ENCODE results near the gene TENM3. TPM values are rescaled to one million over a fixed set of nuclear protein-coding genes. Genes with fewer than 3 reads are reported as not detected.

TENM3 gene
- total and polyA plus RNA-seq, 2 donors (not counting 3 experiments of a cell fraction or from before 2014, with no cell fraction given): 3.2 to 6.2 TPM

DNA sequence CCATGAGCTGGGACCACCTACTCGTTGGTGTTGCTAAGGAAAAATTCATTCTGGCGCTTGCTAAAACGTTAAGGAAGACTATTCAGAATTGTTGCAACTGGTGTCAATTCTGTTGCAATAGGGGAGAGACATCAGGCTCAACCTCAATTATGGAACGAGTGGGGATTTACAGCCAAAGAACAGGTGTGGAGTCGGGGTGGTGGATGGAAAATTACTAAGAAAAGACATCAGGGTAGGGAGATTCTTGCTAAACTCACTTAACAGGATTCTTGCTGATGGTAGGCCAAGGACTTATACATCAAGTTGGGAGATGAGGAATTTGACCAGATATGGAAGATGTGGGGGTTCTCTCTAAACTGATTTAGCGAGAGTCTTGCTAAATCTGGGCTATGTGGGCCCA lies 139.7 kb downstream of the TENM3 start:
- POLR2A ChIA-PET: no interaction called here
- dilution Hi-C loops (cut with MboI; ENCODE audit: extremely low pct_ligation_motif_present, low sequenced_read_pairs): no loop called here
- Histone ChIP-seq H3K9ac (replicated peaks; ENCODE audit: extremely low read depth, insufficient read depth, low read length) (no peak overlapping the region), H2AFZ (ENCODE audit: low read depth, low read length) (no peak overlapping the region), H3K4me3 (replicated peaks in 1 of 3; ENCODE audit: insufficient read depth in 1 of 3, low read depth in 1 of 3, low read length in 3 of 3) (no peak overlapping the region), H3K79me2 (ENCODE audit: control insufficient read depth, insufficient read depth, low read length) (no peaks in the 10 kb centered on the region), H3K27me3 (ENCODE audit: control insufficient read depth in 2 of 2, insufficient read depth in 2 of 2, low read length in 2 of 2) (no peaks in the 10 kb centered on the region), H3K9me1 (replicated peaks; ENCODE audit: control insufficient read depth, extremely low read depth, insufficient read depth, low read length) (no peaks in the 10 kb centered on the region), H3K9me3 (replicated peaks; ENCODE audit: control insufficient read depth, insufficient read depth, low read length) (no peaks in the 10 kb centered on the region), H3K36me3 (ENCODE audit: control insufficient read depth in 2 of 2, extremely low read depth in 1 of 2, insufficient read depth in 2 of 2, low read length in 2 of 2) (no peaks in the 10 kb centered on the region), H4K20me1 (replicated peaks; ENCODE audit: control insufficient read depth, extremely low read depth, insufficient read depth, low read length) (no peaks in the 10 kb centered on the region), H3K27ac (ENCODE audit: insufficient read depth, low read depth, low read length) (no peak overlapping the region), H3K4me1 (ENCODE audit: control insufficient read depth, extremely low read depth, insufficient read depth, low read length) (no peaks in the 10 kb centered on the region), H3K4me2 (ENCODE audit: insufficient read depth, low read length) (no peak overlapping the region)
- TF ChIP-seq FOS (IDR thresholded peaks at IDR 0.05; ENCODE audit: borderline replicate concordance, insufficient read depth, low read length) (no peak), JUN (IDR thresholded peaks at IDR 0.05; ENCODE audit: borderline replicate concordance, insufficient read depth, insufficient read length, low read depth) (no peak), MYC (IDR thresholded peaks at IDR 0.05; ENCODE audit: low read depth, low read length) (no peak), POLR2A (IDR thresholded peaks at IDR 0.05; ENCODE audit: low read depth, low read length) (no peak)
- TF ChIP-seq, protein P1, sequence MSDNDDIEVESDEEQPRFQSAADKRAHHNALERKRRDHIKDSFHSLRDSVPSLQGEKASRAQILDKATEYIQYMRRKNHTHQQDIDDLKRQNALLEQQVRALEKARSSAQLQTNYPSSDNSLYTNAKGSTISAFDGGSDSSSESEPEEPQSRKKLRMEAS (IDR thresholded peaks at IDR 0.05; ENCODE audit: insufficient read depth, insufficient read length): no peak
- DNase-seq (ENCODE audit: low read depth, low spot score) (no peak), FAIRE-seq (no peak)
- intact Hi-C loops (cut with micrococcal nuclease): no loop called here
- CTCF ChIA-PET: no interaction called here
- BruUV-seq (replicated peaks): no TSS peak

- no peak overlapping the region for H3K4me2 ChIP-seq (ENCODE audit: insufficient read depth, low read length)
- no peaks in the 10 kb centered on the region for H3K9me1 ChIP-seq (replicated peaks; ENCODE audit: control insufficient read depth, extremely low read depth, insufficient read depth, low read length)
- TF ChIP-seq MYC (IDR thresholded peaks at IDR 0.05; ENCODE audit: low read depth, low read length) (no peak), GATA2 (IDR thresholded peaks at IDR 0.05; ENCODE audit: insufficient read depth, insufficient read length, low read depth, low read length) (no peak), JUN (IDR thresholded peaks at IDR 0.05; ENCODE audit: borderline replicate concordance, insufficient read depth, insufficient read length, low read depth) (no peak), FOS (IDR thresholded peaks at IDR 0.05; ENCODE audit: borderline replicate concordance, insufficient read depth, low read length) (no peak), POLR2A (IDR thresholded peaks at IDR 0.05; ENCODE audit: low read depth, low read length) (no peak), POLR2AphosphoS5 (IDR thresholded peaks at IDR 0.05; ENCODE audit: insufficient read depth, low read depth, low read length) (no peak), EZH2 (IDR thresholded peaks at IDR 0.05; ENCODE audit: borderline replicate concordance, low read depth, low read length, severe bottlenecking) (no peak)
- TF ChIP-seq, protein P2, sequence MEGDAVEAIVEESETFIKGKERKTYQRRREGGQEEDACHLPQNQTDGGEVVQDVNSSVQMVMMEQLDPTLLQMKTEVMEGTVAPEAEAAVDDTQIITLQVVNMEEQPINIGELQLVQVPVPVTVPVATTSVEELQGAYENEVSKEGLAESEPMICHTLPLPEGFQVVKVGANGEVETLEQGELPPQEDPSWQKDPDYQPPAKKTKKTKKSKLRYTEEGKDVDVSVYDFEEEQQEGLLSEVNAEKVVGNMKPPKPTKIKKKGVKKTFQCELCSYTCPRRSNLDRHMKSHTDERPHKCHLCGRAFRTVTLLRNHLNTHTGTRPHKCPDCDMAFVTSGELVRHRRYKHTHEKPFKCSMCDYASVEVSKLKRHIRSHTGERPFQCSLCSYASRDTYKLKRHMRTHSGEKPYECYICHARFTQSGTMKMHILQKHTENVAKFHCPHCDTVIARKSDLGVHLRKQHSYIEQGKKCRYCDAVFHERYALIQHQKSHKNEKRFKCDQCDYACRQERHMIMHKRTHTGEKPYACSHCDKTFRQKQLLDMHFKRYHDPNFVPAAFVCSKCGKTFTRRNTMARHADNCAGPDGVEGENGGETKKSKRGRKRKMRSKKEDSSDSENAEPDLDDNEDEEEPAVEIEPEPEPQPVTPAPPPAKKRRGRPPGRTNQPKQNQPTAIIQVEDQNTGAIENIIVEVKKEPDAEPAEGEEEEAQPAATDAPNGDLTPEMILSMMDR (IDR thresholded peaks at IDR 0.05; ENCODE audit: extremely low read depth in 1 of 2, insufficient read depth in 1 of 2, low read depth in 1 of 2, low read length in 2 of 2): no peak
- TF ChIP-seq, protein P1 (IDR thresholded peaks at IDR 0.05; ENCODE audit: insufficient read depth, insufficient read length): no peak
- H3K9ac ChIP-seq (replicated peaks; ENCODE audit: extremely low read depth, insufficient read depth, low read length): no peak overlapping the region
- H3K79me2 ChIP-seq (ENCODE audit: control insufficient read depth, insufficient read depth, low read length): no peaks in the 10 kb centered on the region
- FAIRE-seq (no peak), DNase-seq (ENCODE audit: low read depth, low spot score) (no peak)
- no peaks in the 10 kb centered on the region for H3K36me3 ChIP-seq (ENCODE audit: control insufficient read depth in 2 of 2, extremely low read depth in 1 of 2, insufficient read depth in 2 of 2, low read length in 2 of 2)
- ChIA-PET POLR2A (no interaction called here), CTCF (no interaction called here)
- intact Hi-C loops (cut with micrococcal nuclease): no loop called here
- BruUV-seq (replicated peaks): no TSS peak
- H4K20me1 ChIP-seq (replicated peaks; ENCODE audit: control insufficient read depth, extremely low read depth, insufficient read depth, low read length): no peaks in the 10 kb centered on the region
- H3K9me3 ChIP-seq (replicated peaks; ENCODE audit: control insufficient read depth, insufficient read depth, low read length): no peaks in the 10 kb centered on the region
- no peak overlapping the region for H3K4me3 ChIP-seq (replicated peaks in 1 of 3; ENCODE audit: insufficient read depth in 1 of 3, low read depth in 1 of 3, low read length in 3 of 3)
- no peak overlapping the region for H2AFZ ChIP-seq (ENCODE audit: low read depth, low read length)
- H3K4me1 ChIP-seq (ENCODE audit: control insufficient read depth, extremely low read depth, insufficient read depth, low read length): no peaks in the 10 kb centered on the region
- no peak overlapping the region for H3K27ac ChIP-seq (ENCODE audit: insufficient read depth, low read depth, low read length)
- no peaks in the 10 kb centered on the region for H3K27me3 ChIP-seq (ENCODE audit: control insufficient read depth in 2 of 2, insufficient read depth in 2 of 2, low read length in 2 of 2)
- dilution Hi-C loops (cut with MboI; ENCODE audit: extremely low pct_ligation_motif_present, low sequenced_read_pairs): no loop called here
Measured at GRCh38 chr4:182384631-182385091, 141.5 kb downstream of the TENM3 start.
